ENCODE results near the gene ARPIN.

- TF ChIP-seq CTCF (IDR thresholded peaks at IDR 0.05) (no peak), POLR2A (IDR thresholded peaks at IDR 0.05) (no peak)
Observed at GRCh38 chr15:89928421-89928820, 15.7 kb upstream of the ARPIN start.

Data from right lobe of liver (tissue), 4 donors.